Measurements from ENCODE around the gene DBET. TPM values are rescaled to one million over a fixed set of nuclear protein-coding genes. Genes with fewer than 3 reads are reported as not detected.

The DBET gene
- not detected in 2 replicates for total RNA-seq

GRCh38 chr4:190064342-190064741 lies at the start of gene DBET:
TSS of gene DBET (plus strand) at chr4:190064502.

GRCh38 chr4:190027156-190027555 lies 37.1 kb upstream of the DBET start, which contains the start of gene FRG2:
TSS of gene FRG2 (minus strand) at chr4:190027256. CDS start at chr4:190027204, 52 bp downstream.

Small RNA genes lying within 50 kb of the gene (small RNA-seq; reads per million reads assigned to genes)
- not detected for gene RNA5SP174
- 5.6 reads per million, percentile 83 among the genes with 10 or more reads in this experiment for gene RNA5SP175

Other genes with a start within 250 kb of the DBET start
- 38.8 and 55.6 TPM in 2 replicates for gene FRG1, start 123.6 kb upstream of the DBET start, total RNA-seq
- gene FRG2, start 37.2 kb upstream of the DBET start, total RNA-seq: not detected in 2 replicates
- gene DUX4, start 109.3 kb downstream of the DBET start, total RNA-seq: not detected in 2 replicates

Data from thoracic aorta endothelial cell (primary cell).